Fibroblast of upper back skin (primary cell): ENCODE data around the gene CCT5.

ENCODE experiments used
- DNase-seq: peaks from one replicate; pipeline ENCODE4 v3.0.0-alpha.2; 2013

Gene CCT5

GRCh38 chr5:10249948-10250805, at the start of gene CCT5:
Gene CCT5 (plus strand): TSS chr5:10250280. CDS start chr5:10250341, 61 bp downstream.
- peak; percentile 99 for DNase-seq

DNA sequence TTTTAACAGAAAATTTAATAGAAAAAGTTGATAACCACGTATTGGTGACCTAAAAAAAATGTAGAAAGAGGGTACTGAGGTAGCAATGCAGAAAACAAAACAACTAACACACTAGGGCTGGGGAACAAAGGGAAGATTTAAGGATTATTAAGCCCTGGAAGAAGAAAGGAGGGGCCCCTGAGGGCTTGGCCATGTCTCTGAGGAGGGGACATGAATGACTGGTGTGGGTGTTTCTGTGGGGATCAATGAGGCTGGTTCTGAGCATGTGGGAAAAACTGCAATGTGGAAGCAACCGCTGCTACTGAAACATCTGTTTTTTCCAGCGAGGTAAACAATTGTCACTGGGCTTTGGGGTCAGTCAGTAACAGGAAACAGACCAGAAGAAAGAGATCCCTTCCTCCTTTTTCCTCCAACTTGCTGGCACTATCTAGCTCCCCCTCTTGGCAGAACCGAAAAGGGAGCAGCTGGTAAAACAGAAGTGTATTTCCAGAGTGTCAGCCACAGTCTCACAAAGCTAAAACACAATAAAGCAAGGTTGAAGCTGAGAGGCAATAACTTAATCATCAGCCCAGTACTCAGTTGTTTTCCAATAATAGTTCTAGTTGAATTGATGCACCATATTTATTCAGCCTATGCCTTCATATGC, 48.7 kb upstream of the CCT5 start:
- DNase-seq = peak; percentile 11

- no peak for DNase-seq
These were observed 47.8 kb upstream of the CCT5 start for GRCh38 chr5:10202089-10202910.

GRCh38 chr5:10209004-10209403, 41.1 kb upstream of the CCT5 start:
- no peak for DNase-seq

DNA sequence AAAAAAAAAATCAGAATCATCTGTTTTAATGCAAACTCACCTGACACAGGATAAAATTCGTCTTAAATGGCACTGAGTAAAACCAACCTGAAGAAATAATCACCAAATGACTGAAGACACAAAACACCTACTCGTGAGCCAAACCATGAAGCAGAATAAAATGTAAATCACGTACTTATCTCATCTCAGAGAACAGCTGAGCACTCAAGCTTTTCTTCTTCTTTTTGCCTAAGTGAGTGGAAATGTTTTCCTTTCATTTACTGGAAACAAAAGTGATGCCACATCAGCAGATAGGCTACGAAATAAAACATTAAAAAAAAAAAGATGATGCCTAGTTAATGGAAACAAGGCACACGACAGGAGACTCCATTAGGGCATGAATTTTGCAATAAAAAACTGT, 36.8 kb upstream of the CCT5 start:
- no peak for DNase-seq

DNA sequence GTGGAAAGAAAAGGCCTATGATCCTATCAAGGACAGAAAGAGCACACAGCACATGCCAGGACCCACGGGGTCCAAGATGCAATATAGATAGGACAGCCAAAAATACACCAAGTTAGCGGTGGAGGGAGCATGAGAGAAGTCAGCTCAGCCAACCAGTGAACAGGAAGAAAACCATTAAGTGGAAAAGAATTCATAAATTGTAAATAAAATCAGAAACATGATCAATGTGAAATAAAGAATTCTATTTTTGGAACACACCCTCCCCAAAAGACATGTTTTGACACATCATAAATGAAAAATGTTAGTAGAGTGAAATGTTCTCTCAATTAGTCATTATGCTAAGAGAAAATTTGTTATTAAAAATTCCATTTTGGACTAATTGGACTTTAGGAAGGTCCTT, 36.0 kb upstream of the CCT5 start:
- DNase-seq = peak; percentile 31

DNA sequence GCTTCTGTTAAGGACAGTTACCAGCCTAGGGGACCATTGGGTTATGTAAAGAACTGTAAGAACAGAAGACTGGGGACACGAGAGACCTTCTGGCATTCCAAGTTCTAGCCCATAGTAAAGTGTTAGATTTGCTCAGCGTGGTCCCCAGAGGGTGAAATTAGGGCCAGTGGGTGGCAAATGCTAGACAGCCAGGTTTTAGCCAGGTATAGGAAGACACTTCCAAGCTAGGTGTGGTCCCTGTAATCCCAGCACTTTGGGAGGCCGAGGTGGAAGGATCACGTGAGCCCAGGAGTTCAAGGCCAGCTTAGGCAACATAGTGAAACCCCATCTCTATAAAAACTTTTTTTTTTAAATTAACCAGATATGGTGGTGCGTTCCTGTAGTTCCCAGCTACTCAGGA, 34.7 kb upstream of the CCT5 start:
- DNase-seq = no peak

DNA sequence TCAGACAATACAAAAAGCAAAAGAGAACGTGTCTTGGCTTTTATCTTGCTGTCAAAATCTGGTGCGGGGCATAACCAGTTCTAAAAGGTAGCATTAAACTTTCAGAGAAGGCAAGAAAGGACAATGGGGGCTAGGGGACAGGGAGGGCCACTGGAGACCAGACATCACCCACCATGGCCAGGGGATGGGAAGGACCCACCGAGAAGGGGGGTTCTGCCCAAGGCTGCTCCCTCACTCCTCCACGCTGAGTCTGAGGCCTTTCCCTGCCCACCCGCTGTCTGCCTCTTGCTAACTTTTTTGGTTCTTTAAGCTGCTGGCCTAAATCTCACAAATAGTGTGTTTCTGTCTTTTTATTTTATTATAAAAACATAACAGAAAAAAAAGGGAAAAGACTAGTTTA, 34.0 kb upstream of the CCT5 start:
- DNase-seq = no peak

- DNase-seq = no peak
These were observed 31.4 kb upstream of the CCT5 start for GRCh38 chr5:10218658-10219057.

GRCh38 chr5:10219068-10219467, 31.0 kb upstream of the CCT5 start:
- DNase-seq = no peak

DNA sequence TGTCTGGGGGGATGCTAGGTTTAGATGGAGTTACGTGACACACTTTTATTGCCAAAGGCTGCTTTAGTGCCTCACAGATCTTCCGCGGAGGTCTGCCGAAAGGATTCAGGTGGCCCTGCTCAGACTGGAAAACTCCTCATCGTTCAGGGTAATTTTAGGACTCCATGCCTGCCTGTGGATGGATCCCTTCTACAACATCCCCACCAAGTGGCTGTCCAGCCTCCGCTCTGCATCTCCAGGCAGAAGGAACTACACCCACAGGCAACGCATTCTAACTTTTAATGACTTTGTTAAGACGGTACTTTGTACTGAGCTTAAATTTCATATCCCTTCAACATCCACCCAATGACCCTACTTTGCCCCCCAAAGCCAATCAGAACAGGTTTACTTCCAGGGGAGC, 29.8 kb upstream of the CCT5 start:
- no peak for DNase-seq

DNA sequence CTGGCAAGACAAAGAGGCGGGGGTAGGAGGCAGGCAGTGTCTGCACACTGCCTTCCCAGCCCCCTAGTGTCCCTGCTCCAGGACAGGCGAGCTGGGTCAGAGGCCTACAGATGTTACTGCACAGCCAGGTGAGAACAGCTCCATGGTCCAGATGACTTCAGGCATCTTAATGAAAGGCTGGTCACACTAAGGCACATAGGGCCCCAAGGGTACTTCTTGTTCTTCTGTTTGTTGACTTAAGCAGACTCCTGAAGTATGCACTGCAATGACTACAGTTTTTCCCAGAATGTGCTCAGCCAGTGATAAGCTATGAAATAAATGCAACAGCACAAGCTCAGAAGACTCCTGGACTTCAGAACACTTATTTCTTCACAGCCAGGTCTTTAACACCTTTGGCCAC, 27.8 kb upstream of the CCT5 start:
- DNase-seq = no peak

DNA sequence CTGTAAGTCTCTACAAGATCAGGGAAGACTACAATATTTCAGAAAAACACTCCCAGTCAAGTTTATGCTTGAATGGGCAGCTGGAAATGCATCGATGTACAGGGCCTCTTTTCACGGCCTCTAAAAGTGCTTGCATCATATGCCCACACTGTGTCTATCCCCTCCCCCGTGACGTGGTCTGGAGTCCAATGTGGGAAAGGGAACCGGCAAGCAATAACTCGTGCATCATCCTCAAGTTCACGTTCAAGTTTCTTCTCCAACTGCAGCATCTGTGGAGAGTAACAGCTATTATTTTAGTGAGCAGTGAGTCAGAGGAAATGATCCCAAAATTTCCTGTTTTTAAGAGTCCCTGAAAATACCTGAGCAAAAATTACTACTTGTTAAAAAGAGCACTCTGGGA, 22.7 kb upstream of the CCT5 start:
- DNase-seq = peak; percentile 78

DNA sequence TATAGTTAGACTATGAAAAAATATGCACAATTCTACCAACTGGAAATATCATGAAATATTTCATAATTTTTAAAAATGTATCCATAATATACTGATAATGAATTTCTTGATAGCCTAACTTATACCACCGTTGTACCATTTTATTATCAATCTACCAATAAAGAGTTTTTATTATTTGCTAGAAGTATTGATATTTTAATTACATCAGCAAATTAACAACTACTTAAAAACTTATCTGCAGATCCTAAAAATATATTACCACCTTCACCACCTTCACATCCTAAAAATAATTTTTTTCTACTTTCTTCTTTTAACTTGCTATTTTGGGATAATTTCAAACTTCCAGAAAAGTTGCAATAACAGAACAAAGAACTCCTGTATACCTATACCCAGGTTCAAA, 21.8 kb upstream of the CCT5 start:
- DNase-seq = no peak

- peak; percentile 84 for DNase-seq
These were observed 20.6 kb upstream of the CCT5 start for GRCh38 chr5:10229306-10230048.

DNA sequence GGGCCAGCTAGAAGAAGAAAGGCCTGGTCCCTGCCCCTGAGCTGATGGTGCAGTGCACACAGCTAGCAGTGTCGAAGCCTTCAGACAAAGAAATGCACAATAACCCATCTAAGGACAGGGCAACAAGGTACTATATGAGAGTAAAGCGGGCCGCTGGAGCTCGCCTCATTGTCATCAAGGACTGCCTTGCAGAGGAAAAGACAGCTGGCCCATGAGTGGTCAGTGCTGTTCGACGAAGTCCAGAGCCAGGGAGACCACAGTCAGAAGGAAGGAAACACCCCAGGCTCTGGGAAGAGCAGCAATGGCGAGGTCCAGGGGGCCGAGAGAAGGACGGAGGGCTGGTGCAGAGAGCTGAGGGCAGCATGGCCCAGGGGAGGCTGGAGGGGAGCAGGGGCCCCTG, 17.7 kb upstream of the CCT5 start:
- no peak for DNase-seq

DNA sequence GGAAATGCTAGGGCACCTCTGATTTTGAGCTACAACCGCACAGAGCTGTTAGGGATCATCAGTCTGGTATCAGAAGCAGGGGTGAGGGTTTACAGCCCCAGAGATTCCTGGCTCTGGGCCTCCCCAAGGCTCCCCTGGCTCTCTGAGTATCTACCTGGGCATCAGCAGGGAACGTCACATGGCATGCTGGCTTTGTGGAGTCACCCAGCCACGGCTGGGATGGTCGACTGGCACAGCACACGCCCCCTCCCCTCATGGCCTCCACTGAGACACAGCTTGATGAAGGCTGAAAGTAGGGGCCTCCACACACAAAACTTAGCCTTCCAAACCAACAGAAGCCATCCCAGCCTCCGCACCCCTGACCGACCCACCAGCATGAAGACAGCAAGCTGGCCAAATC, 17.1 kb upstream of the CCT5 start:
- no peak for DNase-seq

DNA sequence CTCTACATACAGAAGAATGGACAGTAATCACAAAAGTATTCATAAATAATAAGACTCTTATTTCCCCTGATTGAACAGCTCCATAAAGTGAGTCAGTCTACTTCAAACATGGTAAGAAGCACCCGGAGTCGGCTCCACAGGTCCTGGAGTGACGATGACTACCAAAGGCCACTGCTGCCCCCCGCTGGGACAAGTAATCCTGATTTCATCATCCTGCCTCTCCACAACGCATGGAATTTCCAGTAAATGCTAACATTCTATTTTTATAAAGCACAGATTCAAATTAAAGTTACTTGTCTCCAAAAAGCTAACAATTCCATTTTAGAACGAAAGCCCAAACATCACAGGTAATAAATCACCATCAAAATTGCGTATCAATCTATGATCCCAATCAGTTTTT, 16.6 kb upstream of the CCT5 start:
- DNase-seq = peak; percentile 97

DNA sequence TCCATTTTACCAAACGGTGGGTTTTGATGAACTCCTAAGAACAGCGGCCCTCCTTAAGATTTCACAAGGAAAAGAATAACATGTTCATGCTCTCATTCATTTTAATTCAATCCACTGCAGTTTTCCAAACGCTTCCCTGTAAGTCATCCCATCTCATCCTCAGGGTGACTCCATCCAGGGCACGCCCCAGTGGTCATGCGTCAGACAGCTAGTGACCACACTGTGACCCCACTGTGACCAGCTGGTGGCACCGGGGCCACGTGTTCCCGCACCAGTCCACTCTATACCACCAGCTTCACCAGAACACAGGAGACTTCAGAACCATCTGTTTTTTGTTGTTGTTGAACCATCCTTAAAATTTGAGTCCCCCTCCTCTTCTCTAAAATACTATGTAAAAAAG, 14.7 kb upstream of the CCT5 start:
- no peak for DNase-seq

DNA sequence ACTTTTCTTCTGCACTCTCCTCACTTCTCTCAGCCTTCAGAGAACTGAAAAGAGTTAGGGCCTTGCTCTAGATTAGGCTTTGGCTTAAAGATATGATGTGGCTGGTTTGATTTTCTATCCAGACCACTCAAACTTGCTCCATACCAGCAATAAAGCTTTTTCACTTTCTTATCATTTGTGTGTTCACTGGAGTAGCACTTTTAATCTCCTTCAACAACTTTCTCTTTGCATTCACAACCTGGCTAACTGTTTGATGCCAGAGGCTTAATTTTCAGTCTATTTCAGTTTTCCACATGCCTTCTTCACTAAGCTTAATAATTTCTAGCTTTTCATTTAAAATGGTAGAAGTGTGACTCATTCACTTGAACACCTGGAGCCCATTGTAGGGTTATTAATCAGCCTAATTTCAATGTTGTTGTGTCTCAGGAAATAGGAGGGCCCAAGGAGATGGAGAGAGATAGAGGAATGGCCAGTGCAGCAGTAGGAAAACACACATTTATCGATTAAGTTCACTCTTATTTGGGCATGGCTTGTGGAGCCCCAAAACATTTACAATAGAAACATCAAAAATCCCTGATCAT, 6.3 kb upstream of the CCT5 start:
- DNase-seq = no peak

DNA sequence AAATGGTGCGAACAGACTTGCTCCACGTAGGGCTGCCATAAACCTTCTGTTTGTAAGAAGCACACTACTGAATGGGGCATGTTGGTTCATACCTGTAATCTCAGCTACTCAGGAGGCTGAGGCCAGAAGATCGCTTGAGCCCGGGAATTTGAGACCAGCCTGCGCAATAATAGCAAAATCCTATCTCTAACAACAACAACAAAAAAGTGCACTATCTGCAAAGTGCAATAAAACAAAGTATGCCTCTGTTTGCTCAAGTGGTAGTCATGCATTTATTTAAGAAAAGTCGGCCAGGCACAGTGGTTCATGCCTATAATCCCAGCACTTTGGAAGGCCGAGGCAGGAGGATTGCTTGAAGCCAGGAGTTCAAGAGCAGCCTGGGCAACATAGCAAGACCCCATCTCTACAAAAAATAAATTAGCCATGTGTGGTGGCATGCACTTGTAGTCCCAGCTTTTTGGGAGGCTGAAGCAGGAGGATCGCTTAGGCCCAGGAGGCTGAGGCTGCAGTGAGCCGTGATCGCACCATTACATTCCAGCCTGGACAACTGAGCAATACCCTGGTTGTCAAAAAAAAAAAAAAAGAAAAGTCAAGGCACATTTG, 5.6 kb upstream of the CCT5 start:
- DNase-seq = no peak

DNA sequence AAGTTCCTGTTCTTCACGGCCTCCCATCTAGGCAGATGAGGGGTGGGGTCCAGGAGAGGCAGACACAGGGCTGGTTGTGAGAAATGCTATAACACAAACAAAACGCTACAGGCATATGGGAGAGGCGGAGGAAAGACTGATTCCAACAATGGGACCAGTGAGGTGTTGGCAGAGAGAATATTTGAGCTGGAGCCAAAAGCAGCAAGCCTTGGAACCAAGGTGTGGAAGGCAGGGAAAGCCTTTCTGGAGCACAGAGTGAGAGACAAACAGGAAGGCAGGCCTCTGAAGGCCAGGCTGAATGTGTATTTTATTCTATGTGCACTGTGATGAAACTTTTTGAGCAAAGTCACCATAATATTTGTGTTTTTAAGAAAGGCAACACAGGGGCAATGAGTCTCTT, 3.3 kb upstream of the CCT5 start:
- DNase-seq = no peak
